BE2C (cell line): ENCODE results near the gene CPPED1.
"Not testable (repeated sequence)": the region's sequence is repeated elsewhere in the genome, so short reads cannot be mapped to it uniquely, and the experiment has no call there.

Source experiments
- DNase-seq: peaks from one replicate; pipeline ENCODE4 v3.0.0-alpha.2; 2020
- H3K27me3 ChIP-seq: fragments of 250-450 bp; sonication (Bioruptor Pico); 2 replicates; pipeline ENCODE4 v1.5.1; 2020; ENCODE audit warnings: mild to moderate bottlenecking
- H3K36me3 ChIP-seq: fragments of 250-450 bp; sonication (Bioruptor Pico); 2 replicates; pipeline ENCODE4 v1.5.1; 2020; ENCODE audit warnings: mild to moderate bottlenecking
- H3K4me1 ChIP-seq: fragments of 250-450 bp; sonication (Bioruptor Pico); 2 replicates; pipeline ENCODE4 v1.5.1; 2020
- H3K4me3 ChIP-seq: 2 replicates; pipeline ENCODE4 v1.5.1; 2011; ENCODE audit warnings: low read depth, low read length
- H3K9me3 ChIP-seq: fragments of 250-450 bp; sonication (Bioruptor Pico); 2 replicates; pipeline ENCODE4 v1.5.1; 2020
- TF ChIP-seq, protein P1 (sequence below): IDR thresholded peaks from 2 replicates; pipeline ENCODE4 v1.5.1; 2012; ENCODE audit warnings: mild to moderate bottlenecking, low read depth, low read length

Gene CPPED1

DNA sequence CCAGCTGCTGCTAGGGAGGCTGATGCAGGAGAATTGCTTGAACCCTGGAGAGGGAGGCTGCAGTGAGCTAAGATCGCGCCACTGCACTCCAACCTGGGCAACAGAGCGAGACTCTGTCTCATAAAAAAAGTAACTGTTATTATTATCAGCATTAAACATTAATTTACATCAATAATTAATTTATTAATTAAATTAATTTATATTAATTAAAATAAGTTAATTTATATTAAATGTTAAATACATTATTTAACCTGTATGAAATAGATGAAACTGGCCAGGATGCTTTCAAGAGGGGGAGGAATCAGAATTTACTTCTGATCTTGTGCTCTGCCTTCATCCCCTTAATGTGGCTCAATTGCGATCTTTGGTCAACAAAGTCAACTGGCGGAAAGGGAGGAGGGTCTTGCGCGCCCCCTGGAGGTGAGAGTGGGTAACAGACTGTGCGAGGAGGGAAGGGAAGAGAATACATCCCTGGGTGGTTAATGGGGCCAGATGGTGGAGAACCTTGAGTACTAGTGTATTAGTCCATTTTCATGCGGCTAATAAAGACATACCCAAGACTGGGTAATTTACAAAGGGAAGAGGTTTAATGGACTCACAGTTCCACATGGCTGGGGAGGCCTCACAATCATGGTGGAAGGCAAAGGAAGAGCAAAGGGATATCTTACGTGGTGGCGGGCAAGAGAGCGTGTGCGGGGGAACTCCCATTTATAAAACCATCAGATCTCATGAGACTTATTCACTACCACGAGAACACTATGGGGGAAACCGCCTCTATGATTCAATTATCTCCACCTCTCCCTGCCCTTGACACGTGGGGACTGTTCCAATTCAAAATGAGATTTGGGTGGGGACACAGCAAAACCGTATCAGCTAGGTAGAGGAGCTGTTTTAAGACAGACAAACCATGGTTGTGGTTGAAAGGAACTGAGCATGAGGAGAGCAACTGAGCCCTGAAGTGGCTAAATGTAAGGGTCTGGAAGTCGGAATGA lies 15.7 kb upstream of the CPPED1 start:
- peak; percentile 74 for DNase-seq
- H3K36me3 ChIP-seq: no peaks in the 10 kb centered on the region
- H3K4me3 ChIP-seq: no peak overlapping the region
- H3K4me1 ChIP-seq: no peaks in the 10 kb centered on the region
- H3K9me3 ChIP-seq: no peaks in the 10 kb centered on the region
- TF ChIP-seq, protein P1, sequence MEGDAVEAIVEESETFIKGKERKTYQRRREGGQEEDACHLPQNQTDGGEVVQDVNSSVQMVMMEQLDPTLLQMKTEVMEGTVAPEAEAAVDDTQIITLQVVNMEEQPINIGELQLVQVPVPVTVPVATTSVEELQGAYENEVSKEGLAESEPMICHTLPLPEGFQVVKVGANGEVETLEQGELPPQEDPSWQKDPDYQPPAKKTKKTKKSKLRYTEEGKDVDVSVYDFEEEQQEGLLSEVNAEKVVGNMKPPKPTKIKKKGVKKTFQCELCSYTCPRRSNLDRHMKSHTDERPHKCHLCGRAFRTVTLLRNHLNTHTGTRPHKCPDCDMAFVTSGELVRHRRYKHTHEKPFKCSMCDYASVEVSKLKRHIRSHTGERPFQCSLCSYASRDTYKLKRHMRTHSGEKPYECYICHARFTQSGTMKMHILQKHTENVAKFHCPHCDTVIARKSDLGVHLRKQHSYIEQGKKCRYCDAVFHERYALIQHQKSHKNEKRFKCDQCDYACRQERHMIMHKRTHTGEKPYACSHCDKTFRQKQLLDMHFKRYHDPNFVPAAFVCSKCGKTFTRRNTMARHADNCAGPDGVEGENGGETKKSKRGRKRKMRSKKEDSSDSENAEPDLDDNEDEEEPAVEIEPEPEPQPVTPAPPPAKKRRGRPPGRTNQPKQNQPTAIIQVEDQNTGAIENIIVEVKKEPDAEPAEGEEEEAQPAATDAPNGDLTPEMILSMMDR: peak; percentile 96
- no peaks in the 10 kb centered on the region for H3K27me3 ChIP-seq

DNA sequence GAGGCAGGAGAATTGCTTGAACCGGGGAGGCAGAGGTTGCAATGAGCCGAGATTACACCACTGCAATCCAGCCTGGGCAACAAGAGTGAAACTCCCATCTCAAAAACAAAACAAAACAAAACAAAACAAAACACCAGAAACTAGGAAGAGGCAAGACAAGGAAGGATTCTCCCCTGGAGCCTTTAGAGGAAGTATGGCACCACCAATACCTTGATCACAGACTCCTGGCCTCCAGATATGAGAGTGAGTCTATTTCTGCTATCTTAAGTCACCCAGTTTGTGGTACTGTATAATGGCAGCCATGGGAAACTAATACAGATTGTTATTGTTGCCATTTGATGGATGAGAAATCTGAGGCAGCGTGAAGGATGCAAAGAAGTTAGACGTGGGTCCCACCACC lies 14.6 kb upstream of the CPPED1 start:
- Histone ChIP-seq H3K4me1 (no peaks in the 10 kb centered on the region), H3K36me3 (no peaks in the 10 kb centered on the region), H3K27me3 (no peaks in the 10 kb centered on the region), H3K4me3 (no peak overlapping the region), H3K9me3 (no peaks in the 10 kb centered on the region)
- DNase-seq: no peak
- TF ChIP-seq, protein P1: no peak

DNA sequence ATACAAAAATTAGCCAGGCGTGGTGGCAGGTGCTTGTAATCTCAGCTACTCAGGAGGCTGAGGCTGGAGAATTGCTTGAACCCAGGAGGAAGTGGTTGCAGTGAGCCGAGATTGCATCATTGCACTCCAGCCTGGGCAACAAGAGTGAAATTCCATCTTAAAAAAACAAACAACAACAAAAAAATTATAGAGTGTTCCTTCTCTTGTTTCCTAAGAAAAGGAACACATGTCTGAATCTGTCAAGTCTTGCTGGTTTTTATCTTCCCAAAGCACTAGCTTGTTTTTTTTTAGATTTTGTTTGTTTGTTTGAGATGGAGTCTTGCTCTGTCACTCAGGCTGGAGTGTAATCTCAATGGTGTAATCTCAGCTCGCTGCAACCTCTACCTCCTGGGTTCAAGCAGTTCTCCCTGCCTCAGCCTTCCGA lies 13.1 kb upstream of the CPPED1 start:
- H3K36me3 ChIP-seq, H3K9me3 ChIP-seq, H3K4me1 ChIP-seq, H3K4me3 ChIP-seq, DNase-seq, H3K27me3 ChIP-seq: not testable (repeated sequence)

DNA sequence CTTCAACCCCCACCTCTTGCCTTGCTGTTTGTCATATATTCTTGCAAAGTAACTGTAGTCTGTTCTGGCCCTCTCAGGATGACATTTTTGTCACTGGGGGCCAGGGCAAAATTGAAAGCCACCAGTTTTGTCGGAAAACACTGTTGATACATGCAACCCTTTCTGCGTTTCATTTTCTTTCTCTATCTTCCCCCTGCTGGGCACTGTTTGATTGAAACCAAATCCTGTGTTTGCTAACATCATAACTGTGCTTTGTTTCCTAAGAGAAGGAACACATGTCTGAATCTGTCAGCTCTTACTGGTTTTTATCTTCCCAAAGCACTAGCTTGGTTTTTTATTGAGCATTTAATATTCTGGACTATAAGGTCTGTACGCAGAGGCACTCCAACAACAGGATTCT lies 11.7 kb upstream of the CPPED1 start:
- TF ChIP-seq, protein P1: no peak
- Histone ChIP-seq H3K4me1 (no peaks in the 10 kb centered on the region), H3K36me3 (no peaks in the 10 kb centered on the region), H3K4me3 (no peak overlapping the region), H3K9me3 (no peaks in the 10 kb centered on the region), H3K27me3 (no peaks in the 10 kb centered on the region)
- no peak for DNase-seq

DNA sequence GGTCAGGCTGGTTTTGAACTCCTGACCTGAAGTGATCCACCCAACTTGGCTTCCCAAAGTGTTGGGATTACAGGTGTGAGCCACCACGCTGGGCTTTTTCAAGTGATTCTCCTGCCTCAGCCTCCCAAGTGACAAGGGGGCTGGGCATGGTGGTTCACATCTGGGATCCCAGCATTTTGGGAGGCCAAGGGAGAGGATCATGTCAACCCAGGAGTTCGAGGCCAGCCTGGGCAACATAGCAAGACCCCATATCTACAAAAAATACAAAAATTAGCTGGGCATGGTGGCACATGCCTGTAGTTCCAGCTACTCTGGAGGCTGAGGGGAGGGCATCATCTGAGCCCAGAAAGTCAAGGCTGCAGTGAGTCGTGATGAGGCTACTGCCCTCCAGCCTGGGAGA lies 10.0 kb upstream of the CPPED1 start:
- not testable (repeated sequence) for DNase-seq

DNA sequence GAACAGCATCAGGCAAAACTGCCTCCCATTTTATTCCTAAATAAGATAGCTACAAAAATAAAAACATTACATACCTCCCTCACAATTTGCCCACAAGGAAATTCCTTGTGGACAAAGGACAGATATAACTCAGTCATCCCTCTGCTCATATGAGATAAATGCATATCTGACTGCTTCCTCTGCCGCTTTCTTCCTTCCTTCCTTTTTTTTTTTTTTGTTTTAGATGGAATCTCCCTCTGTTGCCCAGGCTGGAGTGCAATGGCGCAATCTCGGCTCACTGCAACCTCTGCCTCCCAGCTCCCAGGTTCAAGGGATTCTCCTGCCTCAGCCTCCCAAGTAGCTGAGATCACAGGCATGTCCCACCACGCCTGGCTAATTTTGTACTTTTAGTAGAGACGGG lies 9.6 kb upstream of the CPPED1 start:
- H3K4me3 ChIP-seq, H3K36me3 ChIP-seq, H3K9me3 ChIP-seq, H3K4me1 ChIP-seq, H3K27me3 ChIP-seq, DNase-seq: not testable (repeated sequence)

More for the DNA sequence above, 10.0 kb upstream of the CPPED1 start:
- not testable (repeated sequence) for H3K27me3 ChIP-seq, H3K4me1 ChIP-seq, H3K9me3 ChIP-seq, H3K36me3 ChIP-seq, H3K4me3 ChIP-seq

DNA sequence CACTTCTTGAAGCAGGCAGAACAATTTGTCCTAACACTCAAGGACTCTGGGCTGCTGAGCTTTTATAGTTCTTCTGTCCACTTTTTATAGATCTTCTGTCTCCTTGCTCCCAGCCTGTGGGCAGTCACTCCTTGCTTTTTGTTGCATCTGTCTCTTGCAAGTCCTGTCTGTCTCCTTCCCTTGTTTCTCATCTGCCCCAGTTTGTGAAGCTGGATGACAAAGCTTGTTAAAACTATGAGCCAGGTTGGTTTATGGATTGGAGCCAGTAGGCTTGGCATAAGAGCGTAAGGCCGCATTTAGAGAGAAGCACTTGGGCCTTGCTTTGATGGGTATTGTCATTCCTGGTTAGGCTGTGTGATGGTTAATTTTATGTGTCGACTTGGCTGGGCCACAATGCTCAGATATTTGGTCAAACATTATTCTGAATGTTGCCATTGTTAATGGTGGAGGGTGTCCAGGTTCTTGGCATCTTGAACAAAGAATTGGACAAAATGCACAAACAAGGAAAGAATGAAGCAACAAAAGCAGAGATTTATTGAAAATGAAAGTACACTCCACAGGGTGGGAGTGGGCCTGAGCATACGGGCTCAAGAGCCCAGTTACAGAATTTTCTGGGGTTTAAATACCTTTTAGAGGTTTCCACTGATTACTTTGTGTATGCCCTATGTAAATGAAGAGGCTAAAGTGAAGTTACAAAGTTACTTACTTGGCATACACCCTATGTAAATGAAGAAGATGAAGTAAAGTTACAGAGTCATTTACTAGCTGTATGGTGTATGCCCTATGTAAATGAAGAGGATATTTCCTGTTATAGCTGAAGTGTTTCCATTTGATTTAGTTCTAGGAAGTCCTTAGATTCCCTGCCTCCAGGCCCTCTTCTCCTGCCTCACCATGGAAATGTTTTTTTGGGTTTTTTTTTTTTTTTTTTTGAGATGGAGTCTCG lies 8.0 kb upstream of the CPPED1 start:
- no peaks in the 10 kb centered on the region for H3K9me3 ChIP-seq
- TF ChIP-seq, protein P1: no peak
- no peaks in the 10 kb centered on the region for H3K36me3 ChIP-seq
- no peak for DNase-seq
- no peaks in the 10 kb centered on the region for H3K4me1 ChIP-seq
- no peak overlapping the region for H3K4me3 ChIP-seq
- no peaks in the 10 kb centered on the region for H3K27me3 ChIP-seq
